DND-41 (cell line): ENCODE results near the gene SCN9A.

Experiments
- ATAC-seq: fragments of 200-7000 bp; cut with Tn5 transposase; 3 replicates; pipeline ENCODE4 v1.9.1; 2021; ENCODE audit warnings: low read depth; ENCODE audit not compliant: insufficient read depth
- DNase-seq: peaks from one replicate; pipeline ENCODE4 v3.0.0-alpha.2; 2020
- H2AFZ ChIP-seq: 2 replicates; pipeline ENCODE4 v1.6.0; 2012; ENCODE audit warnings: low read depth, low read length
- H3K27ac ChIP-seq: 2 replicates; pipeline ENCODE4 v1.5.1; 2012; ENCODE audit warnings: low read length, inconsistent platforms
- H3K27me3 ChIP-seq: fragments of 200-600 bp; sonication (generic); 2 replicates; pipeline ENCODE4 v1.6.0; 2012; ENCODE audit warnings: low read length, mild to moderate bottlenecking, inconsistent platforms; ENCODE audit not compliant: insufficient read depth, poor library complexity
- H3K36me3 ChIP-seq: 2 replicates; pipeline ENCODE4 v1.5.1; 2012; ENCODE audit warnings: low read length, inconsistent platforms; ENCODE audit not compliant: insufficient read depth
- H3K4me1 ChIP-seq: 2 replicates; pipeline ENCODE4 v1.5.1; 2012; ENCODE audit warnings: mild to moderate bottlenecking, low read length; ENCODE audit not compliant: insufficient read depth
- H3K4me2 ChIP-seq: 2 replicates; pipeline ENCODE4 v1.6.0; 2012; ENCODE audit warnings: mild to moderate bottlenecking, moderate library complexity, low read length, inconsistent platforms; ENCODE audit not compliant: insufficient read depth
- H3K4me3 ChIP-seq, 2 experiments: fragments of 200-600 bp in 1 of 2; shearing (Covaris generic) in 1 of 2; 2 replicates each; pipeline ENCODE4 v1.5.1; 2012 to 2016; ENCODE audit warnings: inconsistent platforms in 2 of 2, low read length in 2 of 2, mild to moderate bottlenecking in 2 of 2, low read depth in 1 of 2, moderate library complexity in 1 of 2
- H3K79me2 ChIP-seq: 2 replicates; pipeline ENCODE4 v1.6.0; 2012; ENCODE audit warnings: low read length, inconsistent platforms; ENCODE audit not compliant: insufficient read depth
- H3K9ac ChIP-seq: 2 replicates; pipeline ENCODE4 v1.6.0; 2012; ENCODE audit warnings: low read depth, mild to moderate bottlenecking, inconsistent platforms, low read length, moderate library complexity
- H3K9me3 ChIP-seq: 2 replicates; pipeline ENCODE4 v1.5.1; 2012; ENCODE audit warnings: low read length, moderate library complexity, mild to moderate bottlenecking, inconsistent platforms; ENCODE audit not compliant: insufficient read depth, severe bottlenecking
- H4K20me1 ChIP-seq: 2 replicates; pipeline ENCODE4 v1.6.0; 2012; ENCODE audit warnings: low read length; ENCODE audit not compliant: insufficient read depth
- CTCF ChIP-seq: IDR thresholded peaks from 2 replicates; pipeline ENCODE4 v1.5.1; 2012; ENCODE audit warnings: borderline replicate concordance, low read length, moderate library complexity, mild to moderate bottlenecking; ENCODE audit not compliant: poor library complexity, severe bottlenecking; ENCODE audit errors: extremely low read depth
- EZH2 ChIP-seq: IDR thresholded peaks from 3 replicates; pipeline ENCODE4 v1.6.1; 2012; ENCODE audit warnings: borderline replicate concordance, low read depth, mild to moderate bottlenecking, moderate library complexity, low read length, inconsistent platforms; ENCODE audit not compliant: severe bottlenecking

SCN9A gene

GRCh38 chr2:166269322-166269721 lies 106.4 kb downstream of the SCN9A start:
- H3K4me2 ChIP-seq, result no peak overlapping the region
- ATAC-seq, result no peak
- no peak overlapping the region for H3K4me3 ChIP-seq

GRCh38 chr2:166257859-166258258 lies 117.9 kb downstream of the SCN9A start:
- H3K79me2 ChIP-seq, result no peaks in the 10 kb centered on the region
- no peak for TF ChIP-seq CTCF
- no peak for TF ChIP-seq EZH2
- H4K20me1 ChIP-seq, result no peaks in the 10 kb centered on the region
- H2AFZ ChIP-seq, result no peak overlapping the region
- no peaks in the 10 kb centered on the region for H3K9me3 ChIP-seq
- H3K36me3 ChIP-seq, result no peaks in the 10 kb centered on the region
- no peaks in the 10 kb centered on the region for H3K4me1 ChIP-seq
- no peak overlapping the region for H3K9ac ChIP-seq
- H3K4me2 ChIP-seq, result no peak overlapping the region
- no peak overlapping the region for H3K4me3 ChIP-seq
- no peaks in the 10 kb centered on the region for H3K27me3 ChIP-seq
- H3K27ac ChIP-seq, result no peak overlapping the region
- DNase-seq (no peak), ATAC-seq (no peak)

More at GRCh38 chr2:166269322-166269721, 106.4 kb downstream of the SCN9A start:
- no peak for TF ChIP-seq CTCF
- no peak for TF ChIP-seq EZH2
- Histone ChIP-seq H3K4me1 (no peaks in the 10 kb centered on the region), H3K27ac (no peak overlapping the region), H3K27me3 (no peaks in the 10 kb centered on the region), H3K79me2 (no peaks in the 10 kb centered on the region), H3K36me3 (no peaks in the 10 kb centered on the region), H4K20me1 (no peaks in the 10 kb centered on the region), H2AFZ (no peak overlapping the region), H3K9me3 (no peaks in the 10 kb centered on the region), H3K9ac (no peak overlapping the region)
- DNase-seq, result no peak

GRCh38 chr2:166256896-166257295 lies 118.8 kb downstream of the SCN9A start:
- TF ChIP-seq EZH2 (no peak), CTCF (no peak)
- Histone ChIP-seq H3K27me3 (no peaks in the 10 kb centered on the region), H3K9ac (no peak overlapping the region)

GRCh38 chr2:166249318-166249717 lies 126.4 kb downstream of the SCN9A start:
- Histone ChIP-seq H4K20me1 (no peaks in the 10 kb centered on the region), H3K9ac (no peak overlapping the region), H3K4me1 (no peaks in the 10 kb centered on the region), H3K79me2 (no peaks in the 10 kb centered on the region), H2AFZ (no peak overlapping the region), H3K9me3 (no peaks in the 10 kb centered on the region), H3K4me3 (no peak overlapping the region), H3K27me3 (no peaks in the 10 kb centered on the region), H3K27ac (no peak overlapping the region), H3K36me3 (no peaks in the 10 kb centered on the region), H3K4me2 (no peak overlapping the region)
- DNase-seq (no peak), ATAC-seq (no peak)
- TF ChIP-seq CTCF (no peak), EZH2 (no peak)

More at GRCh38 chr2:166256896-166257295, 118.8 kb downstream of the SCN9A start:
- H3K9me3 ChIP-seq, result no peaks in the 10 kb centered on the region
- H3K27ac ChIP-seq, result no peak overlapping the region
- no peak overlapping the region for H3K4me2 ChIP-seq
- no peak overlapping the region for H3K4me3 ChIP-seq
- H2AFZ ChIP-seq, result no peak overlapping the region
- H3K36me3 ChIP-seq, result no peaks in the 10 kb centered on the region
- H4K20me1 ChIP-seq, result no peaks in the 10 kb centered on the region
- ATAC-seq (no peak), DNase-seq (no peak)
- H3K79me2 ChIP-seq, result no peaks in the 10 kb centered on the region
- H3K4me1 ChIP-seq, result no peaks in the 10 kb centered on the region
